Activated T-cell treated with anti-CD3 and anti-CD28 coated beads for 1 hour (primary cell): ENCODE data around the gene CENPV.
A peak's percentile ranks its signal among the peaks of the same experiment; 100 is the strongest.

ENCODE experiments used
- DNase-seq: peaks from one replicate; pipeline ENCODE4 v3.0.0-alpha.2; 2020; ENCODE audit warnings: low read depth

CENPV gene

GRCh38 chr17:16358394-16358793, 5.1 kb upstream of the CENPV start:
- DNase-seq = no peak

DNA sequence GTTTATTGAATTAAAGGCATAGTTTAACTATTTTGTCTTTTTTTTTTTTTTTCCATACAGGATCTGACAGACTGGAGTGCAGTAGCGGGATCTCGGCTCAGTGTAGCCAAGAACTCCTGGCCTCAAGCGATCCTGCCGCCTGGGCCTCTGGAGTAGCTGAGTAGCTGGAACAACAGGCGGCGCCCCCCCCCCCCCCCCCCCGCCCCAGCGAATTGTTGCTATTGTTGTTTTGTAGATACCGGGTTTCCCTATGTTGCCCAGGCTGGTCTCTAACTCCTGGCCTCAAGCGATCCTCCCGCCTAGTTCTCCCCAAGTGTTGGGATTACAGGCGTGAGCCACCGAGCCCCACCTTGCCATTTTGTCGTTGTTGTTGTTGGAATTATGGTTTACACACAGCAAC, 1.3 kb upstream of the CENPV start:
- no peak for DNase-seq

GRCh38 chr17:16352667-16353316, 477 bp downstream of the CENPV start:
- DNase-seq = peak; percentile 17

GRCh38 chr17:16352303-16352666, 984 bp downstream of the CENPV start:
- peak; percentile 12 for DNase-seq

DNA sequence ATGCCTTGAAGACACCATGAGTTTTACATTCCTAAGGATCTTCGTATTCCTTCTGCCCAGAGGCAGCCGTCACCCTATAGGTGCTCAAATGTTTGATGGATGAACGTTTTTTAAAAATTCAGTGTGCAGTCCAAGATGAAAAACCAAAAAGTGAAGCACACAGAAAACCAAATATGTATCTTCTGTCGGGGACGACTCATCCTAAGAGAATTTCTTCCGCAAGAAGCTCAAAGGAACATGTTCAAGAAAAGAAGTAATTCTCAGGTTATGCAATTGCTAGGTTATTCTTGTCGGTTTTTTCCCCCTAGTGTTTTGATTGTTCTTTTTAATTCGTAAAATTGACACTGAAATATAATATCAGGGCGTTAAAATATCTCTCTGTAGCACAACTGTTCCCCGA, 1.4 kb downstream of the CENPV start:
- DNase-seq = no peak

GRCh38 chr17:16349431-16349830, 3.8 kb downstream of the CENPV start:
- DNase-seq = no peak

DNA sequence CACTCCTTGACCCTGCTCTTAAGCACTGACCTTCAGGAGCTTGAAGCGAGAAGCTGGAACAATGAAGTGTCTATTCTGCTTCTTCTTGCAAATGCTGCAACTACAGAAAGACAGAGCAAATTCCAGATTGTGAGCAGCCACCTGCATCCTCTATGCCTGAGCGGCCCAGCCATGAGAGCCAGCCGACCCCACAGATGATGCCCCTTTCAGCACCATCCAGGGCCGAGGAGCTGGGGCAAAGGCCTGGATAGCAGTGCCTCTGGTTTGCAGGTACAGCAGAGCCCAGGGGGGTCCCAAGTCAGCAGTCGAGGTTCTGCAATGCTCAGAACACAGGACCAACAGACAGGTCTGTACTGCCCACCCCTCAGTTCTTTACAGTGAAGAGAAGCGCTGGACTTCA, 4.7 kb downstream of the CENPV start:
- DNase-seq = no peak

DNA sequence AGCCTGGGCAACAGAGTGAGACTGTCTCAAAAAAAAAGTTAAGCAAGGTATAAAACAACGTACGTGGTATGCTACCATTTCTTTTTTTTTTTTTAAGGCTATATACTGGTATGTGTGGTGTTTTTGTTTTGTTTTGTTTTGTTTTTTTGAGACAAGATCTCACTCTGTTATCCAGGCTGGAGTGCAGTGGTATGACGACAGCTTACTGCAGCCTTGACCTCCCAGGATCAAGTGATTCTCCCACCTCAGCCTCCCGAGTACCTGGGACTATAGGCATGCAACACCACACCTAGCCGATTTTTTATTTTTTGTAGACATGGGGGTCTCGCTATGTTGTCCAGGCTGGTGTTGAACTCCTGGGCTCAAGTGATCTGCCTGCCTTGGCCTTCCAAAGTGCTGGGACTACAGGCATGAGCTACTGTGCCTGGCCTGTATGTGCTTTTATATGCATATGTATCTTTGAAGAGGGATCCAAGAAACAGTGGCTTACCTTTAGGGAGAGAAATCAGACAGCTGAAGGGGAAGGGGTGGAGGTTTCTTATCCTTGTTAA, 6.5 kb downstream of the CENPV start:
- no peak for DNase-seq

- no peak for DNase-seq
Measured at GRCh38 chr17:16345565-16345964, 7.7 kb downstream of the CENPV start.

DNA sequence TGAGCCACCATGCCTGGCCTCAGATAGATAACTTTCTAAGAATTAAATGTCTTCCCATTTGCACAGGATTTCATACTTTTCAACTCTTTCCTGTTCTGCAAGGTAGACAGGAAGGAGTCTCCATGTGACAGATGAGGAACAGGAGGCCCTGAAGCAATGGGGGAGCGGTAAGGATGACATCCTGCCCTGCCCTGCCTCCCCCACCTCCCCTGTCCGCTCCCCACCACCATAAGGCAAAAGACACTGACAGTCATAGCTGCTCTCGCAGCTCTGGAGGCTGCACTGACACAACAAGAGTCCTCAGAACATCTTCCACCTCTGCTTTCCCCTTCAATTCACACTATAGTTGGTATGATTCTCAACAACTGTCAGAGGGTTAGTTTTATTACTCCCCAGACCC, 9.7 kb downstream of the CENPV start:
- DNase-seq = no peak

DNA sequence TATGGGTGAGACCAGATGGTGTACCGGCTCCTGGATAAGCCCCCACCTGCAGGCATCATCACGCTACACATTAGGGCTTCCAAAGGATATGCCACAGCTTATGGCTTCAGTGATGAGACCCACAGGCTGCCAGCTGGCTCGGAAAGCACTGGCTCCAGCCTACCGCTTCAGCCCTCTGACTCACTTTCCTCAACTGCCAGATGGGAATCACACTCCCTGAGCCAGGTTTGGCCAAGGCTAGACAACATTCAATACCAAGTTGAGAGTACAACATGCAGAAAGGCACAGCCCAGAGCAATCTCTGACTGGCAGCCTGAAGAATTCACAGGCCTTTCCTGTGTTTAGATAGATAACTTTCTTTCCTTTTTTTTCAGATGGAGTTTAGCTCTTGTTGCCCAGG, 10.3 kb downstream of the CENPV start:
- no peak for DNase-seq

DNA sequence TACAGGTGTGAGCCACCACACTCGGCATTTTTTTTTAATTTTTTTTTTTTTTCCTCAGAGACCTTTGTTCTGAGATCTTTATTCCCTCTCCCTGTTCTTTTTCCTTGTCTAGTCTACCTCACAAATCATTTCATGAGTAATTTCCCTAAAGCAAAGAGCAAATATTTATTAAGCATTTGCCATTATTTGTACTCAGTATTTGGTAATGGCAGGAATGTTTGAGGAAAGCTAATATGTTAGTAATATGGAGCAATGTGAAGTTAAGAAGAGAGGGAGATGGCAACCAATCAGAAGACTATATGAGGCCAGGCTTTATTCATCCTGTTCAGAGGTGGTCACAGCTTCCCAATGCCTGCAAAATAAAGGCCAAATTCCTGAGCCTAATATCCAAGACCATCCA, 13.3 kb downstream of the CENPV start:
- no peak for DNase-seq

DNA sequence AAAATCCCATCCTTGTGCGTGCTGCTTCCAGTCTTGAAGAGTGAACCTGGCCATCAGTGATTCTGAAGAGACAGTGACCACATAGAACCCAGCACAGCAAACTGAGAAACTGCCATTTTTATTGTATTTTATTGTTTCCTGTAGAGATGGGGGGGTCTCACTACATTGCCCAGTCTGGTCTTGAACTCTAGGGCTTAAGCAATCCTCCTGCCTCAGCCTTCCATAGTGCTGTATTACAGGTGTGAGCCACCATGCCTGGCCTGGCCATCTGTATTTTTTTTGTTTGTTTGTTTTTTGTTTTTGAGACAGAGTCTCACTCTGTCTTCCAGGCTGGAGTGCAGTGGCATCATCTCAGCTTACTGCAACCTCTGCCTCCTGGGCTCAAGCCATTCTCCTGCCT, 13.9 kb downstream of the CENPV start:
- DNase-seq = no peak

- DNase-seq = no peak
Measured at GRCh38 chr17:16338391-16338790, 14.9 kb downstream of the CENPV start.

DNA sequence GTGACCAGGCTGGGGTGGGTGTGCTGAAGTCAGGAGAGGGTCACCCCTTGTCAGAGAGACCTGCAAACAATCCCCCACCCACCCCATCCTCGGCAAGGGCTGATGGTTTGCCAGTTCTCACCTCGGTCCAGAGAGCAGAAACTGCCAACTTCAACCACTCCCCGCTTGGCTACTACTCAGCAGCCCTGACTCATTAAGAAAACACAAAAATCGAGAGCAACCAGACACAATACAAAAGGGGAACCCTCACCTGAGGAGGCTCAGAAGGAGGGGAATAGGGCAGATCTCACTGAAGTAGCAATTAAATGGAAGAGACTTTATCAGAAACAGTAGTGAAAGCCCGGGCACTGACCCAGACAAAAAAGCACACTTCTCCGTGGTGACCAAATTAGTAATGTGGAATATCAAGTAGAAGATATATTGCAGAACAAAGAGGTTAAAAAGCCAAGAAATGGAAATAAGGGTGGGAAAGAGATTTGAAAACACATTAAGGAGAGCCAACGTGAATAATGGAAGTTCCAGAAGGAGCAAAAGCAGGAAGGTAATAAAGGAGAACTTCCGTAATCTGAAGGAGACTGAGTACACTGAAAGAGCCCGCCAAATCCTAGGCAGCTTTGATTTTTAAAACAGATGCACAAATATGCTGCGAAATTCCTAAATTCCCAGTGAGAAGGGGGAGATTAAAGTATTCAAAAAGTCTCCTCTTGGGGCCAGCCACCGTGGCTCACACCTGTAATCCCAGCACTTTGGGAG, 23.6 kb downstream of the CENPV start:
- DNase-seq = no peak

DNA sequence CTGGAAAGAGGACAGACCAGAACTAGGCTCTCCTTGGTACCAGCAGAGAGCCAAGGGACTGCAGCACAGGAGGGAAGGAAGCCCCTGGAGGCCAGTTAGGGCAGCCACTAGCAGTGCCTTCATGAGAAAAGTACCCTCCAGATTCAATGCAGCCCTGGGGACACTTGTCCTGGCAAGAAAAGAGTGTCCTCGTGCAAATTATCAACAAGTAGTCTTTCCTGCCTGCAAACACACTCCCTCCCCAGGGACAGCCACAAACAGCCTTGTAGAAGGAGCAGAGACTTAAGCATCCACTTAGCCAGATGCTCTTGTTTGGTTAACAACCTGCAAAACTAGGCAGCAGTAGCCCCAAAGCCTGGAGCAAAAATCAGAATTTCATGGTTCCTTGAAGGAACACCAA, 24.3 kb downstream of the CENPV start:
- DNase-seq = no peak

- DNase-seq = no peak
Measured at GRCh38 chr17:16327018-16327417, 26.3 kb downstream of the CENPV start.

GRCh38 chr17:16325964-16326363, 27.3 kb downstream of the CENPV start:
- DNase-seq = no peak

DNA sequence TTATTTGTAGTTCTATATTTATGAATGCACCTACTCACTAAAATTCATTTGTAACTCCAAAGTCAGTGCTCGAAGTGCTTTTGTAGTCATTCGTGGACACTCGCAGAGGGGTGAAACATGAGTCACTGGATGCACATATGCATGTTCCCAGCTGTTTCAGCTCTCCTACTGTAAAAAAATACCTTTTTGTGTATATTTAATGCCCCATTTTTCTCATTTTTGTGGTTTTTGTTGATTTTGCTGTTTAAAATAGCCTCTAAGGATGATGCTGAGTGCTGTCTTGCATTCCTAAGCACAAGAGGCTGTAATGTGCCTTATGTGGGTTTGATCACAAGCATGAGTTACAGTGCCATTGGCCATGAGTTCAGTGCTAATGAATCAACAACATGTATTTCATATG, 30.6 kb downstream of the CENPV start:
- no peak for DNase-seq

- no peak for DNase-seq
Measured at GRCh38 chr17:16319969-16320368, 33.3 kb downstream of the CENPV start.

DNA sequence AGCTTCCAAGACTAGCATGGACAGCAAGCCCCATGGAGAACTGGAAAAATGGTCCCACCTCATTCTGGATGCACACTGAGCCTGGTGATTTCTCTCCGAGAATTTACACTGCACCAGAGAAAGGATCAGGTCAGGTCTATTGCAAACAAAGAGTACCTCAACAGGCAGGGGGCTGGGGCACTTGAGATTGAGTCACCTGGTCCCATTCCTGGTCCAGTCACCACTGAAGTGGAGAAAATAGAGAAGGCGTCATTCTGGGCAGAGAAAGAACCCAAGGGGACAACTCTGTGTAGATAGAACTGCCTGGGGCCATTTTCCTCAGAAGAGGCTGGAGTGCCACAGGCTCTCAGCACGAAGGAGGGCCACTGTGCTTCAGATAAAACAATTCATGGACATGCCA, 38.4 kb downstream of the CENPV start:
- no peak for DNase-seq

GRCh38 chr17:16314189-16314588, 39.1 kb downstream of the CENPV start:
- no peak for DNase-seq

DNA sequence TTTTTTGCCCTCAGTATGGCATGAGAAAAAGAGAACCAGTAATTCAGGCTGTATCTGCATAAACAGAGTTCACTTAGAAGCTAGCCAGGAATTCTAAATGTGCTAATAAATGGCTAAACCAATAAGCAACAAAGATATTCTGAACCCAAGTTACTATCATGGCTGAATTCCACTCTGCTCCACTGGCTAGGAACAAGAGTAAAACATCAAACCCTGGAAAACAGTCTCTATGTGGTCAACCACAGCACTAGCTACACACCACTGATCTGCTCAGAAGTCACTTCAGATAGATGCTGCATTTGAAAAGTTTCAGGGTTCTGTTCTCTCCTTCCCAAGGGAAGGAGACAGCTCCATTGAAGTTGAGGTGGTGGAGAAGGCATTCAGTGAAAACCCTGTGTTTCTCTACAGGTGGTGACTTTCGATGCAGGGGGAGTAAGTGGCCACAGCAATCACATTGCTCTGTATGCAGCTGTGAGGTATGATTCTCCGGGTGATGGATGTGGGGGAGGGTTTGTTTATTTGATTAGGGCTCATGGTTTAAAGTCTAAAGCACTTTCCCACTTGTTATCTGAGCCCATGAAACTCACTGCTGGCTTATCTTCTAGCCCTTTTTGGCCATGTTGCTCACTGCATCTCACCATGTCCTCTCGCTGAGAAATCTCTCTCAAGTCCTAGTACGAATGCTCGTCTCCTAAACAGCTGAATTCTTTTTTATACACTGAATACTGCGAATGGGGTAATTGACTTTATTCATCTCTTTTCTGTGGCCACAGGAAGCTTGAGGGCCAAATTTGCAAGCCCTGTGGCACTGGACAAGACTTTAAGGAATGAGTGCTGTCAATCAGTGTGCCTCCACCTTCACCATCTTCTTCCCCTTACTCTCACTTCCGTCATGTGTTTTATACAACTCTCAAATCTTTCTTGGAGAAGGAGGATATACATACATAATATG, 39.9 kb downstream of the CENPV start:
- no peak for DNase-seq
